Lower leg skin (tissue), 3 donors: ENCODE results near the gene GEMIN4.

ENCODE experiments used
- CTCF ChIP-seq, 3 donors: fragments of 450-650 bp; IDR thresholded peaks; one replicate each; pipeline ENCODE4 v1.5.1; 2016; ENCODE audit warnings: antibody characterized with exemption in 3 of 3, mild to moderate bottlenecking in 3 of 3, moderate library complexity in 2 of 3
- POLR2A ChIP-seq, 2 donors: fragments of 450-650 bp; IDR thresholded peaks; one replicate each; pipeline ENCODE4 v1.6.1; 2016 to 2017; ENCODE audit warnings: antibody characterized with exemption in 2 of 2, mild to moderate bottlenecking in 1 of 2, moderate library complexity in 1 of 2

GRCh38 chr17:732067-732901 lies 19.8 kb downstream of the GEMIN4 start, which contains the start of gene TLCD3A:
- TF ChIP-seq CTCF (IDR thresholded peaks at IDR 0.05) (no peak), POLR2A (IDR thresholded peaks at IDR 0.05) (no peak)
